Activated CD4-positive, alpha-beta T cell treated with anti-CD3 and anti-CD28 coated beads, Interleukin-2, Interleukin-6, amounts not matched to agents 100 ng/mL and 50 ng/mL, durations not matched to agents 16 hours and 8 hours (primary cell): ENCODE results near the gene MPL.

ENCODE experiments used
- DNase-seq: peaks from one replicate; pipeline ENCODE4 v3.0.0-alpha.2; 2020

Gene MPL

DNA sequence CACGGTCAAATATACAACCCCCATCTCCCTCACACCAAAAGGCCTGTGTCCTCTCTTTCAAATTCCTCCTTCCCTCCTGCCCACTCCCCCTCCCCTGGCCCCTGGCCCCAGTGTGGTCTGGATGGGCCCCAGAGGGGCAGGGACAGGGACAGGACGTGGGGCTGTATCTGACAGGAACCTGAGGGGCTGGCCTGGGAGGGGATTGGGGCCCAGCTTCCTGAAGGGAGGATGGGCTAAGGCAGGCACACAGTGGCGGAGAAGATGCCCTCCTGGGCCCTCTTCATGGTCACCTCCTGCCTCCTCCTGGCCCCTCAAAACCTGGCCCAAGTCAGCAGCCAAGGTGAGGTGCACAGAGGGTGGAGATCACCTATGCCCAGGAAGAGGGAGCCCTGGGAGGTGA is at the start of gene MPL:
Gene MPL (plus strand): TSS at position 231 of the 400 bp plus-strand sequence. CDS start 31 bp downstream, at position 262.
- DNase-seq = no peak

- no peak for DNase-seq
Measured at GRCh38 chr1:43288058-43288784, 49.4 kb upstream of the MPL start.

GRCh38 chr1:43288785-43289706 is 48.6 kb upstream of the MPL start:
- no peak for DNase-seq

DNA sequence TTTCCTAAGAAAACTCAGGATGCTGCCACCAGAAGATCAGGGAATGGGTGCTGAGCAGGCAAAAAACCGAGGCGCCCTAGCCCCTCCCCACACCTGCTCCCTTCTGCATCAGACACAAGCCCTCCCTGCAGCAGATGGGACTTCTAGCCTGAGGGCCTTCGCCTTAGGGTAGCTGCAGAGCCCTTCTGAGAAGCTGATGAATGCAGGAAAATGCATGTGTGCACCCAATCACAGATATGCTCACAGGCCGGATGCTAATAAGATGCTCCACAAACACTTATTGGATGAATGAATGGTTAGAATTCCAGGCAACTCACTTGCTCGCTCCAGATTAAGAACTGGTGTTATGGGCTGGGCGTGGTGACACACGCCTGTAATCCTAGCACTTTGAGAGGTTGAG is 45.4 kb upstream of the MPL start:
- no peak for DNase-seq

DNA sequence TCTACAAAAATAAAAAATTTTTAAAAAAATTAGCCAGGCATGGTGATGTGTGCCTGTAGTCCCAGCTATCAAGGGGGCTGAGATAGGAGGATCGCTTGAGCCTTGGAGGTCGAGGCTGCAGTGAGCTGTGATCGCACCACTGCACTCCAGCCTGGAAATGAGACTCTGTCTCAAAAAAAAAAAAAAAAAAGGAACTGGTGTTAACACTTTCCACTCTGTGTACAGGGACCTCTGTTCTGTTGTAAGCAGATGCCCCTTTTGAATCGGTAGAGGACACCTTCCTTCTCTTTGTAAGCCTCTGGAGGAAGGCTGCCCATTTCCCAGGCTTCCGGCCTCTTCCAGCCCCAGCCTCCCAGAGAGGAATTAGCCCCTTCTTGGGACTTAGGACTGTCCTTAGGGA is 44.9 kb upstream of the MPL start:
- no peak for DNase-seq

GRCh38 chr1:43293176-43293575 is 44.4 kb upstream of the MPL start:
- DNase-seq = no peak

GRCh38 chr1:43293896-43294760 is 43.5 kb upstream of the MPL start:
- no peak for DNase-seq

DNA sequence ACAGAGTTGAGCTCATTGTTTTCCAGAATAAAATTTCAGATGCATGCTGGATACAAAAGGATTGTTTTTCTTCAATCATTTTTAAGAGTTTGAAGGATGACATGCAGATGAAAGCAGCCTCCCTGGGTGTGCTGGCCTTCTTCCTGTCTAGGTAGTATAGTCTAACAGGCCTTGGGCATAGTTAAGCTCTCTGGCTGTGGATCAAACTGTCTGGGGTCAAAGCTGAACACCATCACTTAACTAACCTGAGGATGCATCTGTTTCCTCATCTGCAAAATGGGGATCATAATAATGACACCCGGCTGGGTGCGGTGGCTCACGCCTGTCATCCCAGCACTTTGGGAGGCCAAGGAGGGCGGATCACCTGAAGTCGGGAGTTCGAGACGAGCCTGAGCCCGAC is 42.9 kb upstream of the MPL start:
- DNase-seq = no peak

DNA sequence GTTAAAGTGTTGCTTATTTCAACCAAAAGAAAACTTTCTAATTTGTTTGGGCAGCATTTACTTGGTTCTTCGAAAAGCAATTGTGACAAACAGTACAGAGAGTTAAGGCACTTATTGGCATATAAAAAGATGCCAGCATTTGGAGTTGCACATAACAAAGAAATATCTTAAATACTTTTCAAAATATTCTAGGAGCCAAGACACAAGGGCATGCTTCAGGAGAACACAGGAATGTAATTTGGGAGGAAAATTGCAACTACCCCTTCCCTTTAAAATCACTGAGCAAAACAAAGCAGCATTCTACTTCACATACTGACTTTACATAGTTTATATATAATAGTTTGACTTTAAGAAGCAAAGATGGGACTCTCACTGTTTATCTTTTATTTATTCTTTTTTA is 41.4 kb upstream of the MPL start:
- no peak for DNase-seq

DNA sequence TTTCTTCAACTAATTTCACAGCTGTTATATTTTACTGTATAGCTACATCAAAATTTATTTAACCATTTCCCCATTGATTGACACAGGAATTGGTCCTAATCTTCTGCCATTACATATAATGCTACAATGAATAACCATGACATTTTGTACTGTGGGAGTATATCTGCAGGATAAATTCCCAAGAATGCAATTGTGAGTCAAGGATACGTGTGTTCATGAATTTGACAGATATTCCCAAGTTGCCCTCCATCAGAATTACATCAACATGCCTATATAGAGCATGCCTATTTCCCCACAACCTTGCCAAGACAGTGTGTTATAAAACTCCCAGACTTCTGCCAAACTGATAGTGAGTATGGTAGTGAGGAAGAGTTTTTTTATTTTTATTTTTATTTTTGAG is 39.6 kb upstream of the MPL start:
- no peak for DNase-seq

GRCh38 chr1:43299101-43299500 is 38.5 kb upstream of the MPL start:
- DNase-seq = no peak

GRCh38 chr1:43300378-43301094 is 37.1 kb upstream of the MPL start, which contains the start of gene TIE1:
Gene TIE1, plus strand, starts transcription at chr1:43300982. Its CDS starts 90 bp downstream, at chr1:43301072.
- DNase-seq = no peak

DNA sequence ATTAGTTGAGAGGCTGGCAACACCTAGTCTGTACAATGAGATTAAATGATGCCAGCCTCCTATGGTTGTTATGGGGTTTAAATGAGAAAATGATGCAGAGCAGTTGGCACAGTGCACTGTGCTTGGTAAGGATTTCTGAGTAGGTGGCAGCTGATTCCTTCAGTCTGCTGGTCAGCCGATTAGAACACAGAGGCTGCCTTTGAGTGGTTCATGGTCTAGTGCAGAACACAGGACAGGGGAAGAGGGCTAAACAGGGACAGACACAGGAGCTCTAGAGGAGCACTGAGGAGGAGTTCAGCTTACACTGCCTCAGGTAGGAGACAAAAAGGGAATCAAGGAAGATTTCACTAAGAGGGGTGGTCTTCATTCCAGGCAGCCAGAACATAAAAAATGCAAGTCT is 35.4 kb upstream of the MPL start:
- DNase-seq = no peak

DNA sequence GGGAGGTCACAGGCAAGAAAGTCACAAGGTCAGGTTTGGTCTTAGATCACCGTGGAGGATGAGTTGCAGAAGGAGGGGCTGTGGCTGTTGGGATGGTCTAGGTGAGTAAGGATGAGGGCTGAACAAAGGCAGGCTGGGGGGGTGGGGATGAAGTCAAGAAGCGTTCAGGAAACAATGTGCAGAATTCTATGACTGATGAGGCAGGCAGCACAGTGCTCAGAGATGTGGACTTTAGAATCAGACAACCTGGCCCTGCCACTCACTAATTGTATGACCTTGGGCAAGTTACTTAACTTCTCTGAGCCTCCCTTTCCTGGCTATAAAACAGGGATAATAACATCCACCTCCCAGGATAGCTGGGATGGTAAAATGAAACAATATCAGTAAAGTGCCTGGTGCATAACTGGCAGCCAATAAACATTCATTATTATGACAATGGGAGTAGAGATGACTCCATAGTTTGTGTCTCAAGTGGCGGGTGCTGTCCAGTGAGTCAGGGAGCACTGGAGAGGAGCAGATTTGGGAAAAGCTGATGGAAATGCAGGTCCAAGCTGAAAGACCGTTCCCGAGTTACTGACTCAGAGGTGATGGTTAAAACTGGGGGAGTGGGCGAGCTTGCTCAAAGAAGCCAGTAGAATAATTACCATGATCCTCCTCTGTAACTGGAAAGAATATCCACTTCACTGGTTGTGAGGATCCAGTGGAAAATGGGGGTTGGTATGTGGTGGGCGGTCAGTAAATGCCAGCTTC is 34.7 kb upstream of the MPL start:
- DNase-seq = no peak

DNA sequence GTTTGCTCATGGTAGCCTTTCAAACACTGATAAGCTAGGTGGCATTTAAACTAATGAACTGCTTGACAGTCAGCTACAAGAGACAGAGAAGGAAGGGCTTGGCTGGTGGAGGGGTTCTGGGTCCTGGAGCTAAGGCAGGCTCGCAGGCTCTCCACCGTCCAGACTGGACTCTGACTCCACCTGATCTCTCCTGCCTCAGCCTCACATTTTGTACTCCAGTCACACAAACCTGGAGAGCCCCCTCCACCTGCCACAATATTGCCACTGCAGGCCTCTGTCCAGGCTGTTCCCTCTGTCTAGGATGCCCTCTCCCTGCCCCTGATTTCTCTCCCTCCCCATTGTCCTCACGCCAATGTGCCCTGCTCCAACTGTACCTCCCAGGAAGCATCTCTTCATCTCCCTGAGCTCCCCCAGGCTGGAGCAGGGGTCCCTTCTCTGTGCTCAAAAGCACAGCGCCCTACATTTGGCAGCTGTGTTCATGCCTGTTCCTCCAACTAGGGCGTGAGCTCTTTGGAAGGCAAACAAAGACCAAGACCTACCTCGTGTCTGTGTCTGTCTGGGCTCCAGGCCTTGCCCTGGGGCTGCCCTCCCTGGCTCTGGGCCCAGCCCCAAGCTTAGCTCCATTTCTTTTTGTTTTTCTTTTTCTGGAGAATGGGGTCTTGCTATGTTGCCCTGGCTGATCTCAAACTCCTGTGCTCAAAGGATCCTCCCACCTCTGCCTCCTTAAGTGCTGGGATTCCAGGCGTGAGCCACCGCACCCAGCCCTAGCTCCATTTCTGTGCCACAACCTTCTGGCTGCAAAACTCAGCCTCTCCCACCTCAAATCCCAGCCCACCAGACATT is 33.9 kb upstream of the MPL start:
- DNase-seq = no peak

DNA sequence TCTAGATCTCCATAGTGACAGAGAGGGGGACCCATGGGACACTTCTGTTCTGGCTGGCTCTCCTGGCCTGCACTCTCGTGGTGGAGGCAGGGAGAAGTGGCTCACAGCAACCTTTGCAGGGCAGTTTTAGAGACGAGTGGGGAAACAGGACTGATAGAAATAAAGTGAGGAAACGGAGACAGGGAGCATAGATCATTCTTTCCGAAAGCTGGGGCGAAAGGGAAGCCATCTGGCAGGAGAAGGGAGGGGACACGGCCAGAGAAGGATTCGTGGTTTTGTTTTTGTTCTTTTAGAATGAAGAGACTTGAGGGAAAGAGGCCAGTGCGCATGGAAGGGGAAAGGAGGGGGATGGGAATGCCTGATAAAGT is 33.3 kb upstream of the MPL start:
- DNase-seq = no peak

GRCh38 chr1:43304771-43305300 is 32.8 kb upstream of the MPL start:
- no peak for DNase-seq

DNA sequence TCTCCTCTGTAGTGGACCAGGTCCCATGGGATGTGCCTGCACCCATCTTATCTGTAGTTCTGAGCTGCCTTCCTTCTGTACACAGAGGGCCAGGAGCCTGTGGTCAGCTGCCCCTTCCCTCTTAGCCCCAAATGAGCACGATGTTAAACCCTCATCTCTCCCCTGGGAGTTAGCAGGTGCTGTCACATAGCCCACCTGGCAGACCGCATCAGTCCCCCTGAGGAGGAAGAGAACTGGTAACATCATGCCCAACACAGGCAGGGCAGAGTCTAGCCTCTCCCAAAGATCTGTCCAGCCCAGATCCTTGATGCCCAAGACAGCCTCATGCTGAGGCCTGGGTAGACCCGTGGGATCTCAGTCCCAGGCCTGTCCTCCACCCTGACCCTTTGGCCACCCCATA is 32.2 kb upstream of the MPL start:
- no peak for DNase-seq

- DNase-seq = no peak
Measured at GRCh38 chr1:43305926-43306687, 31.5 kb upstream of the MPL start.
